T-cell (primary cell): Measurements from ENCODE around the gene MARCHF9. TPM values are rescaled to one million over a fixed set of nuclear protein-coding genes. Genes with fewer than 3 reads are reported as not detected.

ENCODE experiments used
- ATAC-seq, 4 experiments: fragments of 200-7000 bp in 3 of 4; fragments of 150-1000 bp in 1 of 4; cut with Tn5 transposase; replicated peaks in 1 of 4; 1 replicate in 3 of 4; 2 replicates in 1 of 4; pipeline ENCODE4 v1.10.0; 2021; ENCODE audit warnings: moderate library complexity in 3 of 4, mild to moderate bottlenecking in 2 of 4, moderate number of reproducible peaks in 1 of 4
- CTCF ChIA-PET, 2 donors: fragments of 300-600 bp; sonication (Branson Sonifier 250); formaldehyde crosslinking; loops; one replicate each; lab custom pipeline; 2022; ENCODE audit warnings: antibody characterized with exemption in 2 of 2; lab: Charles Lee
- POLR2A ChIA-PET, 2 donors: fragments of 300-600 bp; sonication (Branson Sonifier 250); formaldehyde crosslinking; loops; one replicate each; lab custom pipeline; 2022; ENCODE audit warnings: antibody characterized with exemption in 2 of 2; lab: Charles Lee
- DNase-seq, 35 experiments: peaks; one replicate each; pipeline versions ENCODE4 v3.0.0 to v3.0.0-alpha.2; 2013 to 2023
- H3K27ac ChIP-seq: one replicate; pipeline ENCODE4 v1.5.1; 2013; ENCODE audit warnings: low read length
- H3K27me3 ChIP-seq, 2 experiments: replicated peaks in 1 of 2; 1 replicate in 1 of 2; 2 replicates in 1 of 2; pipeline versions ENCODE4 v1.6.1 to v1.7.0; 2013; ENCODE audit warnings: low read length in 1 of 2, mixed read lengths in 1 of 2; ENCODE audit not compliant: control insufficient read depth in 2 of 2, insufficient read depth in 2 of 2; ENCODE audit errors: extremely low read depth in 1 of 2
- H3K36me3 ChIP-seq, 2 donors: 1 replicate in 1 of 2; 2 replicates in 1 of 2; pipeline versions ENCODE4 v1.6.1 to v1.7.0; 2013; ENCODE audit warnings: low read length in 1 of 2; ENCODE audit not compliant: control insufficient read depth in 2 of 2, insufficient read depth in 1 of 2; ENCODE audit errors: extremely low read depth in 1 of 2
- H3K4me1 ChIP-seq, 2 experiments: 1 replicate in 1 of 2; 2 replicates in 1 of 2; pipeline versions ENCODE4 v1.6.1 to v1.7.0; 2013; ENCODE audit warnings: low read length in 2 of 2, mixed read lengths in 1 of 2; ENCODE audit not compliant: insufficient read depth in 2 of 2, control insufficient read depth in 1 of 2; ENCODE audit errors: extremely low read depth in 1 of 2
- H3K4me3 ChIP-seq, 2 donors: 1 replicate in 1 of 2; 2 replicates in 1 of 2; pipeline versions ENCODE4 v1.5.1 to v1.7.0; 2013; ENCODE audit warnings: mild to moderate bottlenecking in 2 of 2, low read length in 1 of 2, moderate library complexity in 1 of 2; ENCODE audit not compliant: control insufficient read depth in 1 of 2; ENCODE audit errors: extremely low read depth in 1 of 2
- H3K9me3 ChIP-seq: 2 replicates; pipeline ENCODE4 v1.7.0; 2013
- H3K27ac Mint-ChIP-seq, 2 donors: one replicate each; pipeline ENCODE4 v1.8.0; 2020 to 2021; ENCODE audit warnings: mild to moderate bottlenecking in 2 of 2, mixed read lengths in 2 of 2
- H3K27me3 Mint-ChIP-seq, 2 donors: one replicate each; pipeline ENCODE4 v1.8.0; 2021 to 2022; ENCODE audit warnings: mixed read lengths in 2 of 2
- H3K36me3 Mint-ChIP-seq: one replicate; pipeline ENCODE4 v1.8.0; 2021; ENCODE audit warnings: mixed read lengths
- H3K4me1 Mint-ChIP-seq, 3 donors: one replicate each; pipeline ENCODE4 v1.8.0; 2020 to 2022; ENCODE audit warnings: mixed read lengths in 3 of 3, mild to moderate bottlenecking in 1 of 3
- H3K4me3 Mint-ChIP-seq, 3 donors: one replicate each; pipeline ENCODE4 v1.8.0; 2020 to 2022; ENCODE audit warnings: mild to moderate bottlenecking in 3 of 3, mixed read lengths in 3 of 3, moderate library complexity in 3 of 3
- H3K9me3 Mint-ChIP-seq, 3 donors: one replicate each; pipeline ENCODE4 v1.8.0; 2020 to 2022; ENCODE audit warnings: mixed read lengths in 3 of 3
- WGBS: methylation state at CpG from one replicate; pipeline ENCODE4 v1.1.5; 2013; ENCODE audit warnings: missing lambda C conversion rate; ENCODE audit not compliant: insufficient coverage; 5-methylcytosine and 5-hydroxymethylcytosine counted together
- total RNA-seq, 35 experiments: library from RNA in 6 of 35; stranded (reverse) in 6 of 35; fragments of 120-200 nt in 1 of 35; gene quantifications; one replicate each; pipeline versions ENCODE4 v1.2.1 to v1.2.4 and lab custom pipeline; 2013 to 2026

Gene MARCHF9
- total RNA-seq, 5 donors from 2014 or later (not counting 1 experiment from before 2014, with no cell fraction given), result 45.4 to 72.9 (median 71.7) TPM

- H3K9me3 Mint-ChIP-seq, result no peaks in the 10 kb centered on the region
- no peaks in the 10 kb centered on the region for H3K27me3 ChIP-seq
- no peak for ATAC-seq
- WGBS, result no CpG with 5 or more reads among the region's 7 CpGs
- no peak overlapping the region for H3K4me3 ChIP-seq
- H3K4me1 Mint-ChIP-seq, result peaks cover 51 to 61% (median 54%) of the 10 kb centered on the region in 3 donors
- no peaks in the 10 kb centered on the region for H3K9me3 ChIP-seq
- CTCF ChIA-PET, result no interaction called here
- peaks cover 8 to 44% of the 10 kb centered on the region in 2 donors for H3K36me3 ChIP-seq
- no peaks in the 10 kb centered on the region for H3K27me3 Mint-ChIP-seq
- no peak for DNase-seq
- H3K4me3 Mint-ChIP-seq, result peak overlapping the region; percentile 52 to 82 (median 58)
- peak overlapping the region; percentile 86 to 88 for H3K27ac Mint-ChIP-seq
- peaks cover 18% of the 10 kb centered on the region for H3K36me3 Mint-ChIP-seq
- peak overlapping the region; percentile 84 for H3K27ac ChIP-seq
- POLR2A ChIA-PET, result no interaction called here
- H3K4me1 ChIP-seq, result peaks cover 31 to 65% of the 10 kb centered on the region in 2 experiments
These were observed 15.5 kb upstream of the MARCHF9 start for GRCh38 chr12:57739387-57739786.

GRCh38 chr12:57739914-57740538 is 14.9 kb upstream of the MARCHF9 start:
- ATAC-seq, result no peak
- peaks cover 12% of the 10 kb centered on the region for H3K36me3 Mint-ChIP-seq
- H3K27ac Mint-ChIP-seq, result peak overlapping the region; percentile 88 to 94
- Histone ChIP-seq H3K4me3 (peak overlapping the region in 1 of 2 donors; percentile 69), H3K36me3 (peaks cover 6 to 38% of the 10 kb centered on the region in 2 donors), H3K9me3 (no peaks in the 10 kb centered on the region), H3K27ac (peak overlapping the region; percentile 84), H3K4me1 (peaks cover 31 to 67% of the 10 kb centered on the region in 2 experiments), H3K27me3 (no peaks in the 10 kb centered on the region)
- peak overlapping the region; percentile 52 to 82 (median 58) for H3K4me3 Mint-ChIP-seq
- ChIA-PET CTCF (interaction anchor here in 1 of 2 donors (1.7 kb wide), 1 partner anchor 107 kb away, joined by 5 read pairs; the partner anchor contains the start of gene B4GALNT1), POLR2A (no interaction called here)
- WGBS, result 41% methylated on average over 3 of the region's 10 CpGs
- no peaks in the 10 kb centered on the region for H3K9me3 Mint-ChIP-seq
- no peak for DNase-seq
- peaks cover 52 to 61% (median 55%) of the 10 kb centered on the region in 3 donors for H3K4me1 Mint-ChIP-seq
- no peaks in the 10 kb centered on the region for H3K27me3 Mint-ChIP-seq

GRCh38 chr12:57740656-57741412 is 14.1 kb upstream of the MARCHF9 start:
- DNase-seq (peak; percentile 55 to 92 (median 83)), ATAC-seq (peak; percentile 69 to 75 (median 72))
- Mint-ChIP-seq H3K36me3 (peaks cover 11% of the 10 kb centered on the region), H3K4me3 (peak overlapping the region; percentile 82 to 92 (median 82)), H3K27ac (peak overlapping the region; percentile 79 to 94), H3K27me3 (no peaks in the 10 kb centered on the region), H3K9me3 (no peaks in the 10 kb centered on the region), H3K4me1 (peaks cover 59 to 67% (median 62%) of the 10 kb centered on the region in 3 donors)
- ChIA-PET POLR2A (interaction anchor here in 1 of 2 donors (1.4 kb wide), 1 partner anchor 9 kb away, joined by 3 read pairs; no protein-coding TSS in a partner anchor), CTCF (interaction anchor here (0.6 to 2.0 kb wide), 8 partner anchors 11 to 475 kb away, joined by 3 to 10 read pairs (median 4); partner anchors contain the start of genes B4GALNT1 (in 1 of the 2), CDK4 (in 1 of the 2) and OS9 (in 1 of the 2))
- peaks cover 37 to 72% of the 10 kb centered on the region in 2 experiments for H3K4me1 ChIP-seq
- peak overlapping the region; percentile 84 for H3K27ac ChIP-seq
- WGBS, result 0% methylated on average over 3 of the region's 5 CpGs
- no peaks in the 10 kb centered on the region for H3K27me3 ChIP-seq
- peak overlapping the region; percentile 67 to 69 for H3K4me3 ChIP-seq
- peaks cover 4 to 31% of the 10 kb centered on the region in 2 donors for H3K36me3 ChIP-seq
- H3K9me3 ChIP-seq, result no peaks in the 10 kb centered on the region

- H3K36me3 ChIP-seq, result peaks cover 4 to 28% of the 10 kb centered on the region in 2 donors
- H3K9me3 ChIP-seq, result no peaks in the 10 kb centered on the region
- H3K27ac ChIP-seq, result peak overlapping the region; percentile 84
- H3K4me1 ChIP-seq, result peaks cover 38 to 72% of the 10 kb centered on the region in 2 experiments
- POLR2A ChIA-PET, result interaction anchor here in 1 of 2 donors (1.4 kb wide), 1 partner anchor 8 kb away, joined by 3 read pairs; no protein-coding TSS in a partner anchor
- peak overlapping the region; percentile 82 to 92 (median 82) for H3K4me3 Mint-ChIP-seq
- no peaks in the 10 kb centered on the region for H3K27me3 ChIP-seq
- CTCF ChIA-PET, result interaction anchor here (0.6 to 2.0 kb wide), 7 partner anchors 11 to 476 kb away, joined by 3 to 10 read pairs (median 6); partner anchors contain the start of genes B4GALNT1 (in 1 of the 2) and CDK4 (in 1 of the 2)
- peaks cover 62 to 70% (median 66%) of the 10 kb centered on the region in 3 donors for H3K4me1 Mint-ChIP-seq
- DNase-seq (no peak), ATAC-seq (no peak)
- peak overlapping the region; percentile 79 to 94 for H3K27ac Mint-ChIP-seq
- peaks cover 10% of the 10 kb centered on the region for H3K36me3 Mint-ChIP-seq
- H3K27me3 Mint-ChIP-seq, result no peaks in the 10 kb centered on the region
- no CpG with 5 or more reads among the region's 1 CpG for WGBS
- H3K9me3 Mint-ChIP-seq, result no peaks in the 10 kb centered on the region
- H3K4me3 ChIP-seq, result peak overlapping the region; percentile 67 to 69
These were observed 13.5 kb upstream of the MARCHF9 start for GRCh38 chr12:57741413-57741789.

GRCh38 chr12:57741844-57742738 is 12.8 kb upstream of the MARCHF9 start:
- peak overlapping the region; percentile 67 to 69 for H3K4me3 ChIP-seq
- no peaks in the 10 kb centered on the region for H3K9me3 ChIP-seq
- DNase-seq (peak; percentile 47 to 88 (median 73)), ATAC-seq (peak; percentile 56 to 71 (median 67))
- peak overlapping the region; percentile 84 for H3K27ac ChIP-seq
- 18% methylated on average over 10 of the region's 14 CpGs for WGBS
- peak overlapping the region; percentile 79 to 94 for H3K27ac Mint-ChIP-seq
- H3K27me3 ChIP-seq, result no peaks in the 10 kb centered on the region
- ChIA-PET CTCF (interaction anchor here (0.6 to 2.0 kb wide), 8 partner anchors 10 to 476 kb away, joined by 3 to 10 read pairs (median 6); partner anchors contain the start of genes B4GALNT1 (in 1 of the 2) and CDK4 (in 1 of the 2)), POLR2A (interaction anchor here in 1 of 2 donors (1.4 kb wide), 1 partner anchor 8 kb away, joined by 3 read pairs; no protein-coding TSS in a partner anchor)
- H3K4me1 ChIP-seq, result peaks cover 38 to 66% of the 10 kb centered on the region in 2 experiments
- H3K36me3 ChIP-seq, result peaks cover 4 to 22% of the 10 kb centered on the region in 2 donors
- no peaks in the 10 kb centered on the region for H3K27me3 Mint-ChIP-seq
- peaks cover 8% of the 10 kb centered on the region for H3K36me3 Mint-ChIP-seq
- no peaks in the 10 kb centered on the region for H3K9me3 Mint-ChIP-seq
- peaks cover 58 to 66% (median 62%) of the 10 kb centered on the region in 3 donors for H3K4me1 Mint-ChIP-seq
- H3K4me3 Mint-ChIP-seq, result peak overlapping the region; percentile 82 to 92 (median 82)
